Measurements from ENCODE around the gene SPIC. TPM values are rescaled to one million over a fixed set of nuclear protein-coding genes. Genes with fewer than 3 reads are reported as not detected.

SPIC gene
- polyA plus RNA-seq, 1 donor = not detected

GRCh38 chr12:101536069-101536674 is 61.0 kb downstream of the SPIC start:
- DNase-seq = no peak

Other genes with a start within 250 kb of the SPIC start
- gene UTP20, start 195.2 kb upstream of the SPIC start, polyA plus RNA-seq (ENCODE audit: insufficient read length) = 11.8 TPM
- 69.5 TPM for gene ARL1, start 67.6 kb upstream of the SPIC start, polyA plus RNA-seq (ENCODE audit: insufficient read length)
- 3,488 TPM for gene MYBPC1, start 119.6 kb downstream of the SPIC start, polyA plus RNA-seq (ENCODE audit: insufficient read length)
- gene CHPT1, start 222.3 kb downstream of the SPIC start, polyA plus RNA-seq (ENCODE audit: insufficient read length) = 27.9 TPM

All from hindlimb muscle (tissue), 1 donor.